Mucosa of rectum (tissue), 2 donors: ENCODE data around the gene ALDOC.
"Not testable (repeated sequence)": the region's sequence is repeated elsewhere in the genome, so short reads cannot be mapped to it uniquely, and the experiment has no call there.

Experiments
- H3K27ac ChIP-seq, 2 donors: one replicate each; pipeline ENCODE4 v1.7.0; 2013; ENCODE audit warnings: inconsistent platforms in 2 of 2, low read depth in 2 of 2, low read length in 2 of 2
- H3K27me3 ChIP-seq, 2 donors: one replicate each; pipeline ENCODE4 v1.7.0; 2013; ENCODE audit warnings: low read length in 2 of 2; ENCODE audit not compliant: control insufficient read depth in 2 of 2, insufficient read depth in 2 of 2
- H3K36me3 ChIP-seq, 2 donors: one replicate each; pipeline ENCODE4 v1.7.0; 2013; ENCODE audit warnings: low read length in 2 of 2; ENCODE audit not compliant: control insufficient read depth in 2 of 2, insufficient read depth in 2 of 2
- H3K4me1 ChIP-seq, 2 donors: one replicate each; pipeline ENCODE4 v1.7.0; 2013; ENCODE audit warnings: low read length in 2 of 2, mild to moderate bottlenecking in 1 of 2; ENCODE audit not compliant: control insufficient read depth in 2 of 2, insufficient read depth in 2 of 2
- H3K4me3 ChIP-seq, 2 donors: one replicate each; pipeline ENCODE4 v1.7.0; 2013; ENCODE audit warnings: low read length in 2 of 2
- H3K9ac ChIP-seq, 2 donors: one replicate each; pipeline ENCODE4 v1.7.0; 2013; ENCODE audit warnings: low read length in 2 of 2, low read depth in 1 of 2, mild to moderate bottlenecking in 1 of 2
- H3K9me3 ChIP-seq, 2 donors: one replicate each; pipeline ENCODE4 v1.7.0; 2013; ENCODE audit warnings: low read length in 2 of 2; ENCODE audit not compliant: control insufficient read depth in 2 of 2
- donor health status: healthy.
- donor health status: Normal muscosa, but diverticular disease.

Gene ALDOC

GRCh38 chr17:28612936-28613872 lies 36.5 kb upstream of the ALDOC start:
- Histone ChIP-seq H3K4me1 (peaks cover 0 to 12% of the 10 kb centered on the region in 2 donors), H3K27ac (no peak overlapping the region), H3K9me3 (no peaks in the 10 kb centered on the region), H3K9ac (no peak overlapping the region), H3K27me3 (no peaks in the 10 kb centered on the region), H3K4me3 (no peak overlapping the region), H3K36me3 (peaks cover 36 to 41% of the 10 kb centered on the region in 2 donors)

DNA sequence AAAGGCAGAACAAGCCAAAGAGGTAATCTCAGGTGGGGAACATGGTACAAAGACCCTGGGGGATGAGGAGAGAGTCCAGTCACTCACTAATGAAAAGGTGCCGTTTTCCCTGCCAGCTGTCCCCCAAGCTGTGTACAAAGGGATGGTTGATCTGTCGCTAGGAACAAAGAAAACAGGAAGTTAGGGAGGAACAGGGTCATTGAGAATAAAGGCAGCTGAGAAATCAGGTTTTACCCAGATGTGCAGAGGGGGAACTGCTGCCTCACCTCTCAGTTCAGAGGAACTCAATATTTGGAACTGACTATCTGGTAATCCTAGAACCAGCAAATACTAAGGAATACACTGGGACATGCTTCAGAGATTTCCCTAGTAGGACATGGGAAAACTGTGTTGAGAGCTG lies 35.8 kb upstream of the ALDOC start:
- H3K4me3 ChIP-seq, result no peak overlapping the region
- peaks cover 0 to 12% of the 10 kb centered on the region in 2 donors for H3K4me1 ChIP-seq
- H3K36me3 ChIP-seq, result peaks cover 34 to 39% of the 10 kb centered on the region in 2 donors

DNA sequence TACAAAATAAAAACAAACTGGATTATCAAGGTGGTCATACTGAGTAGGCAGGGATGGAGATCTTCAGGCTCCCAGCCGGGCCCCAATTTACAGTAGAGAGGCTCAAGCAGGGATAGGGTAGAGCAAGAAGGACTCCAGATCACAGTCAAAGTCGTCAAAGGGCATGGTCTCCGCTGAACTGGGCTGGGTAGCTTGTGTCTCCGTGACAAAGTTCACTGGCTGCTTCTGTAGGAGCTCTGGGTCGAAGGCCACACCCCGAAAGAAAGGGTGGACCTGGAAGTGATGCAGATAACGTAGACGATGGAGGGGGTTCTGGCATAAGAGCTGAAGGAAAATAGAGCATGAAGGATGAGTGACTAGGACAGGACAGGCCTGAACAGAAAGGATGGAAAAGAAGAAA lies 33.7 kb upstream of the ALDOC start:
- Histone ChIP-seq H3K9ac (no peak overlapping the region), H3K27me3 (no peaks in the 10 kb centered on the region), H3K27ac (peak overlapping the region in 1 of 2 donors; percentile 51), H3K4me3 (no peak overlapping the region), H3K36me3 (peaks cover 12 to 18% of the 10 kb centered on the region in 2 donors), H3K4me1 (peaks cover 0 to 12% of the 10 kb centered on the region in 2 donors), H3K9me3 (no peaks in the 10 kb centered on the region)

More for the DNA sequence above, 35.8 kb upstream of the ALDOC start:
- Histone ChIP-seq H3K27me3 (no peaks in the 10 kb centered on the region), H3K9ac (no peak overlapping the region), H3K9me3 (no peaks in the 10 kb centered on the region), H3K27ac (no peak overlapping the region)

DNA sequence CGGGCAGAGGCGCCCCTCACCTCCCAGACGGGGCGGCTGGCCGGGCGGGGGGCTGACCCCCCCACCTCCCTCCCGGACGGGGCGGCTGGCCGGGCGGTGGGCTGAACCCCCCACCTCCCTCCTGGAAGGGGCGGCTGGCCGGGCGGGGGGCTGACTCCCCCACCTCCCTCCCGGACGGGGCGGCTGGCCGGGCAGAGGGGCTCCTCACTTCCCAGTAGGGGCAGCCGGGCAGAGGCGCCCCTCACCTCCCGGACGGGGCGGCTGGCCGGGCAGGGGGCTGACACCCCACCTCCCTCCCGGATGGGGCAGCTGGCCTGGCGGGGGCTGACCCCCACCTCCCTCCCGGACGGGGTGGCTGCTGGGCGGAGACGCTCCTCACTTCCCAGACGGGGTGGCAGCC lies 27.3 kb upstream of the ALDOC start:
- not testable (repeated sequence) for H3K9me3 ChIP-seq, H3K27me3 ChIP-seq, H3K4me3 ChIP-seq, H3K9ac ChIP-seq, H3K27ac ChIP-seq, H3K36me3 ChIP-seq
- peaks cover 0 to 10% of the 10 kb centered on the region in 2 donors for H3K4me1 ChIP-seq

- H3K9me3 ChIP-seq, result no peaks in the 10 kb centered on the region
- H3K36me3 ChIP-seq, result no peaks in the 10 kb centered on the region
- peaks cover 10 to 22% of the 10 kb centered on the region in 2 donors for H3K4me1 ChIP-seq
- peak overlapping the region; percentile 93 to 94 for H3K9ac ChIP-seq
- H3K27ac ChIP-seq, result peak overlapping the region; percentile 93 to 98
- no peaks in the 10 kb centered on the region for H3K27me3 ChIP-seq
- H3K4me3 ChIP-seq, result peak overlapping the region; percentile 93
These were observed 22.9 kb upstream of the ALDOC start for GRCh38 chr17:28599311-28600184.

DNA sequence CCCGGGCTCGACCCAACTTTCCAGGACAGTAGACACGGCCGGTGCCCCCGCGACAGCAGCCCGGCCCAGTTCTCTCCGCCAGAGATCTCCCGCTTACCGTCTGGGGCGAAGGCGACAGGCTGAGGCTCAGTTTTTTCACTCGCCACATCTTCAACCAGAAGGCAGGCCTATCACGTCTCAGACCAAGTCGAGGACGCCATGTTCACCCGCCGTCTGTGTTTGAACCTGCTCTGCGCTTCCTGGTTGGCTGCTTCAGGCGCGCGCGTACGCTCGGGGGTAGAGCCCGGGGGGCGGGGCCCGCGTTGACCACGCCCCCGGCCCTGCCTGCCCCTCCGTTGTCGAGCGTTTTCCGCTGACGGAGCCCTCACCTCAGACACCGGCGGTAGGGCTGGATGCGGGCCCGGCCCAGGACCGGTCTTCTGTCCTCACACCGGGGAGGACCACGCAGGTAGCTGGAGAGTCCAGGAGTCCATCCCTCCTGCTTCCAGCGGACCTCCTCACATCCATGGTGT lies 22.2 kb upstream of the ALDOC start, which contains the start of gene SPAG5:
TSS of gene SPAG5 (minus strand) at position 227 of the 512 bp plus-strand sequence. CDS start at position 148, 79 bp downstream.
- H3K9ac ChIP-seq, result peak within 1 kb of the TSS; percentile 93 to 94

DNA sequence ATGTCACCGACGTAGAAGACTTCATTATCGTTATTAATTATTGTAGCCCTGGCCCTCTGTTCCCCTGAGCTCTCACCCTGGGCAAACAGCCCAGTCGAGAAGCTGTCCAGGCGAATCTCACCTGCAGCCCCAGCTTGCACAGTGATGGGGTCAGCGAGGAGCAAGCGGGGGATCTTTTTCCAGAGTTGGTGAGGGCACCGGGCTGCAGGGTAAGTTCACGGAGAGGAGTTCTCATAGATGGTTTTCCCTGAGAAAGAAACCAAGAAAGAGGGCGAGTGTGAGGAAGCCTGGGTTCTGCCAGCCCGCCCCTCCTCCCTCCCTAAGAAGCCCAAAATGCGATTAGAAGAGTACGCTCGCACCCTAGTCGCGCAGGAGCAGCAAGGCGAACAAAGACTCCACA lies 21.7 kb upstream of the ALDOC start:
- Histone ChIP-seq H3K9ac (peak overlapping the region; percentile 93 to 94), H3K9me3 (no peaks in the 10 kb centered on the region), H3K27ac (peak overlapping the region; percentile 23 to 44)

More for the DNA sequence above, 22.2 kb upstream of the ALDOC start, which contains the start of gene SPAG5:
- H3K9me3 ChIP-seq, result no peaks in the 10 kb centered on the region
- H3K4me3 ChIP-seq, result peak within 1 kb of the TSS; percentile 93
- H3K4me1 ChIP-seq, result peaks cover 10 to 22% of the 10 kb centered on the region in 2 donors
- no peaks in the 10 kb centered on the region for H3K36me3 ChIP-seq
- H3K27me3 ChIP-seq, result no peaks in the 10 kb centered on the region
- H3K27ac ChIP-seq, result peak within 1 kb of the TSS; percentile 93 to 98

DNA sequence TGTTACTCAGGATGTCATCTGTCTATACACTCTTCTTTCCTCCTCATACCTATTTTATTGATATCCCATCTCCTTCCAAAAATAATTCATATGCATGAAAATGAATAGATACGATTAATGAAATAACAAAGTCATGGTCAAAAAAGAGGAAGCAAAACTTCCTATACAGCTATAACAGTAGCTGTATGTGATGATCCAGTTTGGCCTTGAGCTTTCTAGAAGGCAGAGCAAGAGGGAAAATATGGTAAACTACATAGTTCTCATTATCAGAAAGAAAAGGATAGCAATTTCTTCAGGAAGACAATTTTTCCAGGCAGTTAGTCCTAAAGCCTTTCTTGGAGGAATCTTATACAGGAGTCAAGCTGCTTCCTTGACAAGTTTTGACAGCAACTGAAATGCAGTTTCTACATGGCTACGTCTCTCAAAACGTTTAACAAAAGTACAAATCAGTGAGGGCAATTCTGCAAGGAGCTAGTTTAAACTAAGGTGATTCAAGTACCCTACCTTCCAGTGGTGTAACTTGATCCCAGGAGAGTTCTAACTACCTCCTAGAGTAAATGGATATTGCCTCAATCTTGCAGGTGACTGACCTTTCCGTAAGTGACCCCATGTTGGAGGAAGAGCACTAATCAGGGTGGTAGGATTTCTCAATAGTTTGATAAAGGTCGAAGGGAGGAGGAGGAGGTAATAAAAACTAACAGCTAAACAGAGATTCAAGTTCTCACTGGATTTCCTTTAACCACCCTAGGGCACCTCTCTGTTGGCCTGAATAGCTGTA lies 21.1 kb upstream of the ALDOC start:
- Histone ChIP-seq H3K9ac (peak overlapping the region in 1 of 2 donors; percentile 93), H3K27ac (no peak overlapping the region), H3K4me3 (peak overlapping the region; percentile 93), H3K27me3 (no peaks in the 10 kb centered on the region), H3K9me3 (no peaks in the 10 kb centered on the region), H3K4me1 (peaks cover 10 to 22% of the 10 kb centered on the region in 2 donors), H3K36me3 (no peaks in the 10 kb centered on the region)

More for the DNA sequence above, 21.7 kb upstream of the ALDOC start:
- peak overlapping the region; percentile 93 for H3K4me3 ChIP-seq
- H3K27me3 ChIP-seq, result no peaks in the 10 kb centered on the region
- H3K36me3 ChIP-seq, result no peaks in the 10 kb centered on the region
- H3K4me1 ChIP-seq, result peaks cover 10 to 22% of the 10 kb centered on the region in 2 donors

DNA sequence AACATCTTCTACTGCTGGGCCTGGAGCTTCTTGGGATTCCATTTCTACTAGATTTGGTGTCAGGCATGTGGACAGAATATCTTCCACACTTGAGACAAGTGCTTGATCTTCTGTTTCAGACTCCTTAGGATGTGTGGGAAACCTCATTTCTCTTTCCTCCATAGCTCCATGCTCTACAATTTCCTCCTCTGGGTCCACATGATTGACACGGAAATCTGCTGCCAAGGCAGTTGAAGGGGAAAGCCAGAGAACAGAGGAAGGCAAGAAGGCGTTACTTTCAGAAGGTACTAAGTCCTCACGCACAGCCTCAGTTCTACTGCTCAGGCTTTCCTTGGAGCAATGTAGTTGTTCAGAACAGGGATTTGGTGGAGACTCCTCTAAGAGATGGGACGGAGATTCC lies 15.6 kb upstream of the ALDOC start:
- Histone ChIP-seq H3K9me3 (no peaks in the 10 kb centered on the region), H3K9ac (no peak overlapping the region), H3K4me3 (no peak overlapping the region), H3K27ac (no peak overlapping the region), H3K27me3 (no peaks in the 10 kb centered on the region), H3K4me1 (no peaks in the 10 kb centered on the region), H3K36me3 (no peaks in the 10 kb centered on the region)
